Skeletal muscle tissue (tissue), 4 donors: ENCODE data around the gene KCNJ12. TPM values are rescaled to one million over a fixed set of nuclear protein-coding genes. Genes with fewer than 3 reads are reported as not detected.
"Not testable (repeated sequence)": the region's sequence is repeated elsewhere in the genome, so short reads cannot be mapped to it uniquely, and the experiment has no call there.

Experiments
- H3K27ac ChIP-seq: one replicate; pipeline ENCODE4 v1.7.0; 2013; ENCODE audit warnings: mild to moderate bottlenecking, low read depth, low read length, inconsistent platforms
- H3K27me3 ChIP-seq, 3 donors: one replicate each; pipeline ENCODE4 v1.7.0; 2013; ENCODE audit warnings: low read length in 3 of 3; ENCODE audit not compliant: control insufficient read depth in 3 of 3, insufficient read depth in 3 of 3
- H3K36me3 ChIP-seq, 3 donors: one replicate each; pipeline ENCODE4 v1.7.0; 2013; ENCODE audit warnings: low read length in 3 of 3; ENCODE audit not compliant: control insufficient read depth in 3 of 3, insufficient read depth in 3 of 3
- H3K4me1 ChIP-seq, 3 donors: one replicate each; pipeline ENCODE4 v1.7.0; 2013; ENCODE audit warnings: low read length in 3 of 3, mild to moderate bottlenecking in 3 of 3; ENCODE audit not compliant: control insufficient read depth in 3 of 3, insufficient read depth in 3 of 3
- H3K4me3 ChIP-seq, 3 donors: one replicate each; pipeline ENCODE4 v1.7.0; 2013; ENCODE audit warnings: low read length in 3 of 3
- H3K9ac ChIP-seq, 3 donors: one replicate each; pipeline ENCODE4 v1.7.0; 2013; ENCODE audit warnings: low read length in 3 of 3, mild to moderate bottlenecking in 3 of 3, moderate library complexity in 2 of 3, low read depth in 1 of 3
- H3K9me3 ChIP-seq, 3 donors: one replicate each; pipeline ENCODE4 v1.7.0; 2013; ENCODE audit warnings: low read length in 3 of 3; ENCODE audit not compliant: control insufficient read depth in 3 of 3
- total RNA-seq: library from RNA; depleted of rRNA; stranded (reverse); fragments of >200 nt; gene quantifications from one replicate; pipeline ENCODE4 v1.2.3, GENCODE V29; 2014
- donor health status: Osteomylitis.

Gene KCNJ12
- total RNA-seq, 1 donor from 2014 or later: 14.6 TPM

GRCh38 chr17:21405904-21406400, 29.8 kb downstream of the KCNJ12 start:
- H3K4me1 ChIP-seq: peaks cover 31 to 60% (median 50%) of the 10 kb centered on the region in 3 donors
- H3K27ac ChIP-seq, H3K4me3 ChIP-seq: not testable (repeated sequence)

GRCh38 chr17:21406616-21407404, 30.7 kb downstream of the KCNJ12 start:
- not testable (repeated sequence) for H3K27me3 ChIP-seq, H3K9me3 ChIP-seq, H3K27ac ChIP-seq, H3K36me3 ChIP-seq, H3K4me3 ChIP-seq, H3K9ac ChIP-seq
- H3K4me1 ChIP-seq: peaks cover 33 to 56% (median 49%) of the 10 kb centered on the region in 3 donors

More at GRCh38 chr17:21405904-21406400, 29.8 kb downstream of the KCNJ12 start:
- H3K27me3 ChIP-seq, H3K36me3 ChIP-seq, H3K9me3 ChIP-seq: not testable (repeated sequence)
- H3K9ac ChIP-seq: peak overlapping the region in 2 of 3 donors; percentile 52 to 73

GRCh38 chr17:21407752-21408151, 31.6 kb downstream of the KCNJ12 start:
- not testable (repeated sequence) for H3K9me3 ChIP-seq, H3K9ac ChIP-seq, H3K27me3 ChIP-seq, H3K27ac ChIP-seq, H3K36me3 ChIP-seq, H3K4me3 ChIP-seq
- peaks cover 35 to 56% (median 53%) of the 10 kb centered on the region in 3 donors for H3K4me1 ChIP-seq

GRCh38 chr17:21408224-21408623, 32.1 kb downstream of the KCNJ12 start:
- H3K4me3 ChIP-seq, H3K9me3 ChIP-seq, H3K36me3 ChIP-seq, H3K9ac ChIP-seq, H3K27me3 ChIP-seq, H3K27ac ChIP-seq: not testable (repeated sequence)
- peaks cover 35 to 56% (median 53%) of the 10 kb centered on the region in 3 donors for H3K4me1 ChIP-seq

- H3K4me1 ChIP-seq: peaks cover 33 to 51% (median 48%) of the 10 kb centered on the region in 3 donors
- not testable (repeated sequence) for H3K27ac ChIP-seq
Observed at GRCh38 chr17:21408766-21409300, 32.7 kb downstream of the KCNJ12 start.

GRCh38 chr17:21409388-21409787, 33.2 kb downstream of the KCNJ12 start:
- Histone ChIP-seq H3K9ac (peak overlapping the region in 1 of 3 donors; percentile 25), H3K27ac (peak overlapping the region; percentile 30), H3K4me1 (peaks cover 30 to 46% (median 43%) of the 10 kb centered on the region in 3 donors)
- H3K27me3 ChIP-seq, H3K9me3 ChIP-seq, H3K4me3 ChIP-seq, H3K36me3 ChIP-seq: not testable (repeated sequence)

More at GRCh38 chr17:21408766-21409300, 32.7 kb downstream of the KCNJ12 start:
- H3K27me3 ChIP-seq, H3K9ac ChIP-seq, H3K36me3 ChIP-seq, H3K4me3 ChIP-seq, H3K9me3 ChIP-seq: not testable (repeated sequence)

- Histone ChIP-seq H3K27ac (peak overlapping the region; percentile 30), H3K4me1 (peaks cover 25 to 40% (median 37%) of the 10 kb centered on the region in 3 donors)
- not testable (repeated sequence) for H3K9ac ChIP-seq, H3K27me3 ChIP-seq, H3K36me3 ChIP-seq, H3K4me3 ChIP-seq, H3K9me3 ChIP-seq
Observed at GRCh38 chr17:21409971-21410370, 33.8 kb downstream of the KCNJ12 start.

- H3K4me1 ChIP-seq: peaks cover 21 to 36% (median 34%) of the 10 kb centered on the region in 3 donors
- H3K4me3 ChIP-seq, H3K9ac ChIP-seq, H3K9me3 ChIP-seq, H3K27ac ChIP-seq, H3K27me3 ChIP-seq, H3K36me3 ChIP-seq: not testable (repeated sequence)
Observed at GRCh38 chr17:21410371-21410770, 34.2 kb downstream of the KCNJ12 start.

- not testable (repeated sequence) for H3K4me3 ChIP-seq, H3K27me3 ChIP-seq, H3K27ac ChIP-seq, H3K36me3 ChIP-seq, H3K9me3 ChIP-seq, H3K9ac ChIP-seq
- peaks cover 16 to 29% (median 27%) of the 10 kb centered on the region in 3 donors for H3K4me1 ChIP-seq
Observed at GRCh38 chr17:21410906-21411678, 34.9 kb downstream of the KCNJ12 start.
